PC-9 (cell line): Measurements from ENCODE around the gene TRPM8. TPM values are rescaled to one million over a fixed set of nuclear protein-coding genes. Genes with fewer than 3 reads are reported as not detected.

Experiments
- BruUV-seq: library from RNA; stranded (reverse); fragments of 400-500 nt; replicated peaks from 2 replicates; lab custom pipeline; 2021; lab: Mats Ljungman, UMichigan
- CTCF ChIA-PET: fragments of 300-600 bp; sonication (Branson Sonifier 250); formaldehyde crosslinking; loops from one replicate; lab custom pipeline; 2022; ENCODE audit warnings: antibody characterized with exemption; lab: Charles Lee
- POLR2A ChIA-PET: fragments of 300-600 bp; sonication (Branson Sonifier 250); formaldehyde crosslinking; loops from one replicate; lab custom pipeline; 2022; ENCODE audit warnings: antibody characterized with exemption; ENCODE audit not compliant: unreplicated experiment; lab: Charles Lee
- DNase-seq, 2 experiments: peaks; one replicate each; pipeline versions ENCODE4 v3.0.0 to v3.0.0-alpha.2; 2015 to 2022; ENCODE audit warnings: mixed read lengths in 1 of 2
- H2AFZ ChIP-seq: fragments of 200-600 bp; sonication (generic); 2 replicates; pipeline ENCODE4 v1.8.1; 2017; ENCODE audit warnings: antibody characterized with exemption
- H3F3A ChIP-seq: fragments of 200-600 bp; sonication (generic); 2 replicates; pipeline ENCODE4 v1.8.1; 2017; ENCODE audit warnings: antibody characterized with exemption, mild to moderate bottlenecking, low read depth; ENCODE audit not compliant: insufficient read depth
- H3K27ac ChIP-seq: fragments of 200-600 bp; sonication (generic); 2 replicates; pipeline ENCODE4 v1.6.1; 2016; ENCODE audit warnings: mixed run types
- H3K27me3 ChIP-seq: fragments of 200-600 bp; sonication (generic); 2 replicates; pipeline ENCODE4 v1.6.1; 2016; ENCODE audit warnings: low read depth, mixed run types; ENCODE audit not compliant: insufficient read depth
- H3K36me3 ChIP-seq: fragments of 200-600 bp; sonication (generic); 2 replicates; pipeline ENCODE4 v1.6.1; 2016; ENCODE audit warnings: low read depth, mixed run types
- H3K4me1 ChIP-seq: fragments of 200-600 bp; sonication (generic); replicated peaks from 2 replicates; pipeline ENCODE4 v1.6.1; 2016; ENCODE audit warnings: mixed run types; ENCODE audit not compliant: insufficient read depth
- H3K4me2 ChIP-seq: fragments of 200-600 bp; sonication (generic); 2 replicates; pipeline ENCODE4 v1.6.1; 2017; ENCODE audit warnings: mixed run types
- H3K4me3 ChIP-seq: fragments of 200-600 bp; sonication (generic); 2 replicates; pipeline ENCODE4 v1.6.1; 2016; ENCODE audit warnings: mixed run types
- H3K79me2 ChIP-seq: fragments of 200-600 bp; sonication (generic); 2 replicates; pipeline ENCODE4 v1.6.1; 2017; ENCODE audit warnings: low read depth, mixed run types
- H3K9me2 ChIP-seq: fragments of 200-600 bp; sonication (generic); 2 replicates; pipeline ENCODE4 v1.8.1; 2017; ENCODE audit warnings: mild to moderate bottlenecking; ENCODE audit not compliant: insufficient read depth
- H3K9me3 ChIP-seq: fragments of 200-600 bp; sonication (generic); 2 replicates; pipeline ENCODE4 v1.8.1; 2016; ENCODE audit warnings: low read depth; ENCODE audit not compliant: insufficient read depth
- H4K20me1 ChIP-seq: fragments of 200-600 bp; sonication (generic); 2 replicates; pipeline ENCODE4 v1.8.1; 2017; ENCODE audit not compliant: insufficient read depth
- CTCF ChIP-seq: fragments of 200-600 bp; sonication (generic); conservative IDR thresholded peaks from 2 replicates; pipeline ENCODE4 v1.6.1; 2017; ENCODE audit warnings: mixed run types, antibody characterized with exemption, mild to moderate bottlenecking, moderate library complexity
- EZH2 ChIP-seq: fragments of 200-600 bp; sonication (generic); IDR thresholded peaks from 2 replicates; pipeline ENCODE4 v1.8.0; 2017; ENCODE audit warnings: antibody characterized with exemption, low read depth
- intact Hi-C: fragments of 100-400 bp; cut with micrococcal nuclease; formaldehyde crosslinking; loops from one replicate; pipeline ENCODE4 v1.10.0; 2022; ENCODE audit not compliant: unreplicated experiment
- total RNA-seq: library from RNA; stranded (reverse); gene quantifications from 2 replicates; pipeline ENCODE4 v1.2.3, GENCODE V29; 2021

Gene TRPM8
- total RNA-seq, 1 experiment from 2014 or later = 2.1 TPM

GRCh38 chr2:233934524-233934923 lies 17.4 kb downstream of the TRPM8 start:
- Histone ChIP-seq H3K27ac (no peak overlapping the region), H4K20me1 (no peaks in the 10 kb centered on the region), H3K9me2 (no peaks in the 10 kb centered on the region), H3K4me3 (no peak overlapping the region), H3K9me3 (no peaks in the 10 kb centered on the region), H3K4me2 (no peak overlapping the region), H2AFZ (no peak overlapping the region), H3K4me1 (0 out of 2 replicates have a peak, but pooled peaks cover 8% of the 10 kb centered on the region), H3F3A (no peaks in the 10 kb centered on the region; the same call in 1 of the 2 replicates), H3K79me2 (no peaks in the 10 kb centered on the region), H3K27me3 (peaks cover 4% of the 10 kb centered on the region; the same call in 1 of the 2 replicates), H3K36me3 (no peaks in the 10 kb centered on the region)
- no peak for DNase-seq
- ChIA-PET POLR2A (no interaction called here), CTCF (no interaction called here)
- TF ChIP-seq CTCF = no peak
- TF ChIP-seq EZH2 = no peak
- intact Hi-C loops = no loop called here
- no TSS peak for BruUV-seq

- Histone ChIP-seq H3K27me3 (peaks cover 4% of the 10 kb centered on the region; the same call in 1 of the 2 replicates), H3F3A (no peaks in the 10 kb centered on the region; the same call in 1 of the 2 replicates), H3K27ac (no peak overlapping the region), H3K9me3 (no peaks in the 10 kb centered on the region), H3K4me1 (peaks cover 9% of the 10 kb centered on the region; the same call in 1 of the 2 replicates), H3K79me2 (no peaks in the 10 kb centered on the region), H3K4me2 (no peak overlapping the region), H2AFZ (no peak overlapping the region), H3K4me3 (no peak overlapping the region), H3K36me3 (no peaks in the 10 kb centered on the region), H3K9me2 (no peaks in the 10 kb centered on the region), H4K20me1 (no peaks in the 10 kb centered on the region)
- ChIA-PET POLR2A (interaction anchor here (0.6 kb wide), 1 partner anchor 47 kb away, joined by 4 read pairs; no protein-coding TSS in a partner anchor), CTCF (interaction anchor here (0.6 kb wide), 1 partner anchor 632 kb away, joined by 3 read pairs; no protein-coding TSS in a partner anchor)
- no peak for DNase-seq
- no peak for TF ChIP-seq EZH2
- no peak for TF ChIP-seq CTCF
- intact Hi-C loops = no loop called here
- BruUV-seq = no TSS peak
These were observed 18.3 kb downstream of the TRPM8 start for GRCh38 chr2:233935426-233935825.

- ChIA-PET POLR2A (interaction anchor here (0.6 kb wide), 1 partner anchor 46 kb away, joined by 4 read pairs; no protein-coding TSS in a partner anchor), CTCF (interaction anchor here (0.6 kb wide), 2 partner anchors 633 to 1285 kb away, joined by 3 to 4 read pairs; no protein-coding TSS in a partner anchor)
- no peak overlapping the region for H3K27ac ChIP-seq
- H4K20me1 ChIP-seq = no peaks in the 10 kb centered on the region
- H3K9me3 ChIP-seq = no peaks in the 10 kb centered on the region
- no peak overlapping the region for H3K4me3 ChIP-seq
- H3K36me3 ChIP-seq = no peaks in the 10 kb centered on the region
- H2AFZ ChIP-seq = no peak overlapping the region
- no TSS peak for BruUV-seq
- no peaks in the 10 kb centered on the region; the same call in 1 of the 2 replicates for H3K27me3 ChIP-seq
- peaks cover 15% of the 10 kb centered on the region; the same call in 1 of the 2 replicates for H3K4me1 ChIP-seq
- TF ChIP-seq EZH2 = no peak
- no peak for TF ChIP-seq CTCF
- H3K4me2 ChIP-seq = no peak overlapping the region
- peaks cover under 1% of the 10 kb centered on the region; the same call in 1 of the 2 replicates for H3F3A ChIP-seq
- no peaks in the 10 kb centered on the region for H3K9me2 ChIP-seq
- intact Hi-C loops = no loop called here
- H3K79me2 ChIP-seq = no peaks in the 10 kb centered on the region
- DNase-seq = no peak
These were observed 18.9 kb downstream of the TRPM8 start for GRCh38 chr2:233936089-233936488.
